AG09309 (cell line): Measurements from ENCODE around the gene NRP1.

ENCODE experiments used
- DNase-seq: peaks from one replicate; pipeline ENCODE4 v3.0.0-alpha.2; 2010; ENCODE audit warnings: low read depth
- H3K4me3 ChIP-seq: 2 replicates; pipeline ENCODE4 v1.5.1; 2011; ENCODE audit warnings: mild to moderate bottlenecking, low read depth, low read length, moderate library complexity; ENCODE audit not compliant: control insufficient read depth
- CTCF ChIP-seq: IDR thresholded peaks from 2 replicates; pipeline ENCODE4 v1.5.1; 2011; ENCODE audit warnings: mild to moderate bottlenecking, low read depth, low read length, inconsistent platforms; ENCODE audit not compliant: insufficient read depth, control insufficient read depth; ENCODE audit errors: missing control alignments

NRP1 gene

GRCh38 chr10:33252324-33252723 lies 82.1 kb downstream of the NRP1 start:
- no peak for TF ChIP-seq CTCF
- no peak for DNase-seq
- H3K4me3 ChIP-seq = no peak overlapping the region

- no peak overlapping the region for H3K4me3 ChIP-seq
- TF ChIP-seq CTCF = no peak
- DNase-seq = no peak
These were observed 84.7 kb downstream of the NRP1 start for GRCh38 chr10:33249659-33250345.

GRCh38 chr10:33249137-33249536 lies 85.3 kb downstream of the NRP1 start:
- no peak for TF ChIP-seq CTCF
- H3K4me3 ChIP-seq = no peak overlapping the region
- DNase-seq = no peak

- TF ChIP-seq CTCF = no peak
- H3K4me3 ChIP-seq = no peak overlapping the region
- peak; percentile 66 for DNase-seq
These were observed 85.8 kb downstream of the NRP1 start for GRCh38 chr10:33248638-33249037.

- H3K4me3 ChIP-seq = no peak overlapping the region
- no peak for DNase-seq
- TF ChIP-seq CTCF = no peak
These were observed 87.1 kb downstream of the NRP1 start for GRCh38 chr10:33247221-33247922.

GRCh38 chr10:33245343-33245742 lies 89.1 kb downstream of the NRP1 start:
- no peak for DNase-seq
- TF ChIP-seq CTCF = no peak
- no peak overlapping the region for H3K4me3 ChIP-seq
